Central memory CD8-positive, alpha-beta T cell (primary cell): ENCODE measurements around the gene YAP1.

Source experiments
- ATAC-seq: fragments of 150-1000 bp; cut with Tn5 transposase; replicated peaks from 2 replicates; pipeline ENCODE4 v1.10.0; 2022; ENCODE audit warnings: mild to moderate bottlenecking, moderate FRiP score, moderate number of reproducible peaks; ENCODE audit not compliant: poor library complexity, severe bottlenecking; ENCODE audit errors: extremely low read depth
- DNase-seq, 2 donors: peaks; one replicate each; pipeline ENCODE4 v3.0.0; 2021; ENCODE audit warnings: low spot score in 2 of 2
- H3K27ac Mint-ChIP-seq: one replicate; pipeline ENCODE4 v1.8.0; 2022; ENCODE audit warnings: low read depth, mild to moderate bottlenecking, moderate library complexity, mixed read lengths
- H3K27me3 Mint-ChIP-seq: one replicate; pipeline ENCODE4 v1.8.0; 2022; ENCODE audit warnings: mixed read lengths
- H3K36me3 Mint-ChIP-seq: one replicate; pipeline ENCODE4 v1.8.0; 2022; ENCODE audit warnings: mild to moderate bottlenecking, moderate library complexity, mixed read lengths; ENCODE audit not compliant: insufficient read depth
- H3K4me1 Mint-ChIP-seq: one replicate; pipeline ENCODE4 v1.8.0; 2022; ENCODE audit warnings: mixed read lengths
- H3K4me3 Mint-ChIP-seq: one replicate; pipeline ENCODE4 v1.8.0; 2022; ENCODE audit warnings: mild to moderate bottlenecking, moderate library complexity, mixed read lengths
- H3K9me3 Mint-ChIP-seq: one replicate; pipeline ENCODE4 v1.8.0; 2022; ENCODE audit warnings: mixed read lengths

Gene YAP1

GRCh38 chr11:102268985-102269470, 158.8 kb downstream of the YAP1 start:
- Mint-ChIP-seq H3K9me3 (no peaks in the 10 kb centered on the region), H3K4me1 (peaks cover 23% of the 10 kb centered on the region), H3K27ac (peak overlapping the region; percentile 85), H3K4me3 (peak overlapping the region; percentile 82), H3K27me3 (peaks cover 25% of the 10 kb centered on the region), H3K36me3 (no peaks in the 10 kb centered on the region)
- DNase-seq: no peak
- no peak for ATAC-seq

- H3K4me1 Mint-ChIP-seq: peaks cover 23% of the 10 kb centered on the region
- H3K27me3 Mint-ChIP-seq: peaks cover 34% of the 10 kb centered on the region
- H3K9me3 Mint-ChIP-seq: no peaks in the 10 kb centered on the region
- H3K36me3 Mint-ChIP-seq: no peaks in the 10 kb centered on the region
- no peak for ATAC-seq
- no peak for DNase-seq
- H3K27ac Mint-ChIP-seq: no peak overlapping the region
- no peak overlapping the region for H3K4me3 Mint-ChIP-seq
These were observed 159.7 kb downstream of the YAP1 start for GRCh38 chr11:102269927-102270326.

GRCh38 chr11:102272047-102272824, 162.0 kb downstream of the YAP1 start:
- no peak overlapping the region for H3K4me3 Mint-ChIP-seq
- peaks cover 56% of the 10 kb centered on the region for H3K27me3 Mint-ChIP-seq
- no peak overlapping the region for H3K27ac Mint-ChIP-seq
- ATAC-seq (no peak), DNase-seq (no peak)
- no peaks in the 10 kb centered on the region for H3K36me3 Mint-ChIP-seq
- H3K9me3 Mint-ChIP-seq: no peaks in the 10 kb centered on the region
- peaks cover 23% of the 10 kb centered on the region for H3K4me1 Mint-ChIP-seq

GRCh38 chr11:102274628-102275027, 164.4 kb downstream of the YAP1 start:
- peaks cover 57% of the 10 kb centered on the region for H3K27me3 Mint-ChIP-seq

GRCh38 chr11:102276362-102276761, 166.1 kb downstream of the YAP1 start:
- Mint-ChIP-seq H3K4me3 (no peak overlapping the region), H3K36me3 (no peaks in the 10 kb centered on the region), H3K4me1 (peaks cover 4% of the 10 kb centered on the region), H3K9me3 (no peaks in the 10 kb centered on the region), H3K27me3 (peaks cover 56% of the 10 kb centered on the region), H3K27ac (no peak overlapping the region)
- DNase-seq (no peak), ATAC-seq (no peak)

More at GRCh38 chr11:102274628-102275027, 164.4 kb downstream of the YAP1 start:
- no peak overlapping the region for H3K27ac Mint-ChIP-seq
- peaks cover 6% of the 10 kb centered on the region for H3K4me1 Mint-ChIP-seq
- no peaks in the 10 kb centered on the region for H3K36me3 Mint-ChIP-seq
- H3K4me3 Mint-ChIP-seq: no peak overlapping the region
- no peaks in the 10 kb centered on the region for H3K9me3 Mint-ChIP-seq
- DNase-seq: no peak
- no peak for ATAC-seq

GRCh38 chr11:102276783-102277182, 166.5 kb downstream of the YAP1 start:
- ATAC-seq (no peak), DNase-seq (no peak)
- Mint-ChIP-seq H3K27me3 (peaks cover 52% of the 10 kb centered on the region), H3K4me3 (no peak overlapping the region), H3K36me3 (no peaks in the 10 kb centered on the region), H3K9me3 (no peaks in the 10 kb centered on the region), H3K27ac (no peak overlapping the region), H3K4me1 (peaks cover 4% of the 10 kb centered on the region)

- Mint-ChIP-seq H3K9me3 (no peaks in the 10 kb centered on the region), H3K36me3 (no peaks in the 10 kb centered on the region), H3K4me1 (no peaks in the 10 kb centered on the region), H3K4me3 (no peak overlapping the region), H3K27me3 (peaks cover 25% of the 10 kb centered on the region), H3K27ac (no peak overlapping the region)
- DNase-seq: no peak
- ATAC-seq: no peak
These were observed 169.5 kb downstream of the YAP1 start for GRCh38 chr11:102279641-102280170.

- no peak for ATAC-seq
- no peaks in the 10 kb centered on the region for H3K4me1 Mint-ChIP-seq
These were observed 170.1 kb downstream of the YAP1 start for GRCh38 chr11:102280245-102280833.

More at GRCh38 chr11:102280245-102280833, 170.1 kb downstream of the YAP1 start:
- no peak overlapping the region for H3K4me3 Mint-ChIP-seq
- no peaks in the 10 kb centered on the region for H3K36me3 Mint-ChIP-seq
- no peak for DNase-seq
- no peak overlapping the region for H3K27ac Mint-ChIP-seq
- H3K9me3 Mint-ChIP-seq: no peaks in the 10 kb centered on the region
- H3K27me3 Mint-ChIP-seq: peaks cover 20% of the 10 kb centered on the region
